Measurements from ENCODE around the gene SLC44A4.

SLC44A4 gene

GRCh38 chr6:31900917-31901414 lies 22.2 kb upstream of the SLC44A4 start:
- DNase-seq = no peak

DNA sequence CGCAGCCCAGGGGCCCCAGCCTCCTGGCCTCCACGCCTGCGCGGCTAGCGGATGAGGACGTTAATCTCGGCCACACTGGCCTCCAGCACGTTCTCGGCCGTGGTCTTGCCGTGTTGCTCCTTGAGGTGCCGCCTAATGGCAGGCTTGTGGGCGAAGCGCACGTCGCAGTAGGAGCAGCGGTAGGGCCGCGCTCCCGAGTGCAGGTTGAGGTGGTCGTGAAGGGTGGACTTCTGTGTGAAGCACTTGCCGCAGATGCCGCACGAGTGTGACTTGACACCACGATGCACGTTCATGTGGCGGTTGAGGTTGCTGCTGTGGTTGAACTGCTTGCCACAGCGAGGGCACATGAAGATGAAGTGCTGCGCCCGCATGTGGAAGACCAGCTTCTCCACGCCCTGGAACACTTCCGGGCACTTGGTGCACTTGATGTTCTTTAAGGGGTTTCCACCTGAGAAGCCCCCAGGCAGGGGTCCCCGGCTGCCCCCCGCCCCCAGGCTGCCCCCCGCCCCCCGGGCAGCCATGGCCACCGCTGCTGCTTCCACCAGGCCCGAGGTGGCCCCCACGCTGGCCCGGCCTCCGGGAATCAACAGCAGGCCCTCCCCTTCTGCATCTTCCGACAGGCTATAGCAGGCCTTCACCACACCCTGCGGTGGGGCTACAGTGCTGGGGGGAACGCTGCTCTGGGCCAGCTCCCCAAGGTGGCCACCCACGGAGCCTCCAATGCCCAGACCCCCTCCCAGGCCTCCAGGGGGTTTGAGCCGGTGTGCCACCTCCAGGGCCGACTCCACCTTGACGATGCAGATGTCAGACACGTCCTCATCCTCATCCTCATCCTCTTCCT lies 21.3 kb upstream of the SLC44A4 start:
- no peak for DNase-seq

- no peak for DNase-seq
These were observed 20.4 kb upstream of the SLC44A4 start for GRCh38 chr6:31899215-31899614.

DNA sequence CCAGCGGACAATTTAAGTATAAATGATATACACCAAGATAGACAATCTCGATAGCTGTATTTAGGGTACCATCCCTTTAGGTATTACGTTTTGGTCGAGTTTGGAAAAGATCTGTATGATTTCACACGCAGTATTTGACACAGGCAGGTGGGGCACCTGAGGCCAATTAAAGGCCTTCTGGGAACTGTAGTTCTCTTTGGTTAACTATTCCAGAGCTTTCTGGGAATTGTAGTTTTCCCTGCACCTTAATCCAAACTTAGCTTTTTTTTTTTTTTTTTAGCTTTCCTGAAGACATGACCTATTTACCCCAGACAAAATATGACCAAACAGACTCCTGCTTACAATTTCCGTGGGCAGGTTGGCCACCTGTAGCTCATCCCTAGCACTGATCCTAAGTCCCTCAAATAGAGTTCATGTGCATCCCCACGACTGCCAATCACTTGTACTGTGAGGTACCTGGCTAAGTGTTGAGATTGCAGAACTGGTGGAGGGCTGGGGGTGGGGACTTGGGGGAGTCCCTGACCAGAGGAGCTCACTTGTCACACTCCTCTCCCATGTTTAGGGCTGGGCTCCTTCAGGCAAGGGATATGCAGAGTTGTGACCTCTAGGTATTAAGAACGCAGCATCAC lies 19.7 kb upstream of the SLC44A4 start:
- peak in 1 of 2 donors; percentile 4 for DNase-seq

DNA sequence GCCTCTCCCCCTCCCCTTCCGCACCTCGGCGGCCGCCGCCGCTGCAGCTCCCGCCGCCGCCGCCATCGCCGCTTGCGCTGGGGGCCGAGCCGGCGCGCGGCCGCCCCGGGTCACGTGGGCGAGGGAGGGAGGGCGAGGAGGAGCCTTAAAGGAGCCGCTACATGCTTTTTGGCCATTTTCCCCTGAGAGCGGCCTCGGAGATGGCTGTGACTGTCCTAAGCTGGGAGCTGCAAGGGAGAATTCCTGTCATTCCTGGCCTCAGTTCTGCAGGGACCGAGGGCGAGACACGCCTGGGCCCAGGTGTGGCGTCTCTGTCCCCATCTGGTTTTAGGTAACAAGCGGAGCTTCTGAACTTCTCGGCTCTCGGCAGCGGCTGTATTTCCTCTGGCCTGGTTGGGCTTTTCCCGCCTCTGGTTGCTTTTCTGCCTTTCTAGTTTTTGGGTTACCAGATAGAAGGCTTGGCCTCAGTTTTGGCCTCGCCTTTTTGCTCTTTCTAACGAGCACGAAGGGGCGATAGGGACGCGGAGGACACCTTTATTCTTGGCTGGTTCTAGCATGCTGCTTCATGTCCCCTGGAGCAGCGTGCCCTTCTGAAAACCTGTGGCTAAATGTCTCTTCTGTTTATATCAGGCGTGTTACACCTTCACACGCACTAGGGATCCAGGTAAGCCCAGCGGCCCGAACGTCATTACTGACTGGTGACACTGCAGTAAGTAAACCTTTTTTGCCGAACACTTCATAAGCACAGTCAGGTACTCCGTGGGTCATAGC lies 19.0 kb upstream of the SLC44A4 start, which contains the start of gene EHMT2:
Gene EHMT2, minus strand, starts transcription at position 87 of the 771 bp plus-strand sequence. Its CDS starts 21 bp downstream, at position 66.
- DNase-seq = peak; percentile 80 to 83

- DNase-seq = no peak
These were observed 18.2 kb upstream of the SLC44A4 start for GRCh38 chr6:31896856-31897611.

DNA sequence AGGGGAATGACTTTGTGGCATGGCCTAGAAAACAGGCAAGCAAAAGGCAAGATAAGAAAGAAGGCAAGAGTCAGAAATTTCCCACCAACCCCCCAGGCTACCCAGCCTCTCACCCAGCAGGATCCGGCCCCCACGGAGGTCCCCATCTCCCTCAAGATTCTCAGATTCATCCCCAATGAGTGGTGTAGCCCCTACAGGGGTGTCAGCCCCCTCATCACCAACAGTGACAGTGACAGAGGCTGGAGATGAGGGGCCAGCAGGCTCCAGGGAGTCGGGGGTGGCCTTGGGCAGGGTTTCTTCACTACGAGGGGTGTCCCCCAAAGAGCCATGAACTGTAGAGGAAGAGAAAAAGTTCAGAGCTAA lies 17.7 kb upstream of the SLC44A4 start:
- no peak for DNase-seq

DNA sequence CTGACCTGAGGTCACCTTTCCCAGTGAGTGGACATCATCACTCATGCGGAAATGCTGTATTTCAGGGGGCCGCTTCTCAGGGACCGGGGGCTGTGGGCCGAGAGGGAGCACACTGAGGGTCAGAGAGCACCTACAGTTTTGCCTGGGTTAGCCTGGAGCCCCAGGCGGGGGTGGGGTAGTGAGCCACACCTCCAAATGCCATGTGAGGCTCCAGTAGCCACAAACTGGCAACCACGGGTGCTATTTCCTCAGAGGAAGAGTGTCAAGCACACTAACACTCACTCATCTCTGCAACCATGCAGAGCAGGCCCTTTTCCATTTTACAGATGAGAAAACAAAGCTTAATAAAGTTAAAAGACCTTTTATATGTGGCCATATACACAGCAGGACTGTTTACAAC lies 14.0 kb upstream of the SLC44A4 start:
- no peak for DNase-seq

DNA sequence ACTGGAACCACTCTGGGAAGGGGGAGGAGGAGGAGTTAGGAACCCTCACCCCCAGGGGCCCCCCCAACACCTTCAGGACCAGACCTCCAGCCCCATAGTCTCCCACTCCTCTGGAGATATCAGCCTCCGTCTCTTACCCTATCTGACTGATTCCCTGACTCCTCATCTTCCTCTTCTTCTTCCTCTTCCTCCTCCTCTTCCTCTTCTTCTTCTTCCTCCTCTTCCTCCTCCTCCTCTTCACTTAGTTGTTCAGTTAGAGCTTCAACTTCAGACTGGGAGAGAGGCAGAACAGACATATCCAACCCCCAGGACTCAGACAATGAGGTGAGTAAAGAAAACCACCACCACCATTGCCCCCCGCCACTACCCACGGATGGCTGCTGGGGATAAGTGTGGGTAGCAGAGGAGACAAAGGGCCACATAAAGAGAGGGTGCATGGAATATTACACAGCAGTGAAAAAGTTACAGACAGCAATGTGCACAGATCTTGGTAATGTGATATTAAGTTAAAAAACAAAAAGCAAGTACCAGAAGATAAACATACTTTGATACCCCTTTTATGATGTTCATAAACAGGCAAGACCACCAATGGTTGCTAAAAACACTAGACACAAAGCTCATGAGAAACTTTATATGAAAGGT lies 10.7 kb upstream of the SLC44A4 start:
- DNase-seq = no peak

- DNase-seq = peak; percentile 52 to 62
These were observed 9.8 kb upstream of the SLC44A4 start for GRCh38 chr6:31888276-31889258.

DNA sequence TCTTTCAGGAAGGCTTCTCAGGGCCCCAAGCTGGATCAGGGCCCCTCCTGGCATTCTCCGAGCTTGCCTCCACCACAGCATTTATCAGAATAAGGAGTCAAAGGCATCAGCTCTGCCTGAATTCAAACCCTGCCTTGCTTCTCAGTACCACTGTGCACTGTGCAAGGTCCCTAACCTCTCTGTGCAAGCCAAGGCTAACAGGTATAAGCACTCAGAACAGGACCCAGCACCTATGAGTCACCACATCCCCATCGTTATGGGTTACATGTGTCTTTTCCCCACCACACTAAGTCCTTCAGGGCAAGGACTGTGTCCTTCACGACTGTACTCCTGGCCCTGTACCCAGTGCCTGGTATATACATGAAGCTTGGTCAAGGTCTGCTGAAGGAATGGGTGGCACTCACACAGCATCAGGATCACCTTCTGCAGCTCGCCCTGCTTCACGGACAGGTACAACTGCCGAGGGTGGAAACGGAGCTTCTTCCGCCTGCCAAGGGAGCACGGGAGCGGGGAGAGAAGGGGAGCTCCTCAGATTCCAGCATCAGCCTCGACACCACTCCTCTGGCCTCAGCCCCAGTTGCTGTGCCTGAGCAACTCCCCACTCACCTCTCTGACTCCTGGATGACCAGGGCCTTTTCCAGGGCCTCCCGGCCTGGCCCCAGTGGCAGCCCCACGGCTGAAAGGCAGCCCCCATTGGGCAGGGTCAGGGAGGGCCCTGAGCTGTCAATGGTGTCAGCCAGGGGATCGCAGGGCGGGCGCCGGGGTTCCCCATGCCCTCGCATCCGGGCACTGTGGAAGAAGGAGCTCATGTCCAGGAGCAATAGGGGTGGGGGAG lies 8.6 kb upstream of the SLC44A4 start:
- no peak for DNase-seq

DNA sequence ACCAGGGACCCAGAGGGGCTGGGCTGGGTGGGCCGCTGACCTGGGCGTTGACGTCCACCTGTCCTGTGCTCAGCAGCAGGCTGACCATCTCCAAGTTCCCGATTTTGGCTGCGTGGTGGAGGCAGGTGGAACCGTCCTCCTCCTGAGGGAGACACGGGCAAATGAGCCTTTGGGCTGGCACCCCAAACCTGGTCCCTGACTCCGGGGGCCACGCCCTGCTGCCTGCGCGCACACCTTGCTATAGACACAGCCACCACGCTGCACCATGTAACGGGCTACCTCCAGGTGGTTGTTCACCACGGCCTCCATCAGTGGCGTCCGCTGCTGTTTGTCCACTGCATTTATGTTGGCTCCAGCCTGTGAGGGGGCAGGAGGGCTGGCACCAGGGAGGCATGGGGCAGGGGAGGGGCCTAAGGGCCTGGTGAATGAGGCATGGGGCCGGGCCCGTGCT lies 7.8 kb upstream of the SLC44A4 start:
- DNase-seq = no peak

- no peak for DNase-seq
These were observed 5.8 kb upstream of the SLC44A4 start for GRCh38 chr6:31884528-31885035.

DNA sequence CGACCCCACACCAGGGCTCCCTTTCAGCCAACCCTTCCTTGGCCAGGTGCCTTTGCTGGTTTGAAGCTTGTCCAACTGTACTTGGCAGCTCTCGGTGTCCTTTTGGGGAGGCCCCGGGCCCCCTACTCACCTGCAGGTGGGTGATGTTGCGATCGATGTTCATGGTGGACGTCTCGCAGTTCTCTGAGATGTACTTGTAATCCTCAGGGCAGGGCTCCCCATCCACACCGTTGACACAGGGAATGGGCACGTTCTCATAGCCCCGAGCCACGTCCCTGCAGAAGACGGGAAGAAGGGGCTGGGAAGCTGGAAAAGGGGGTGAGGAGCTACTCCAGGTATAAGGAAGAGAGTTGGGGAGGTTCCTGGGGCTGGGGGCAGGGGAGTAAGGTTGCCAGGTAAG lies 4.9 kb upstream of the SLC44A4 start:
- no peak for DNase-seq

DNA sequence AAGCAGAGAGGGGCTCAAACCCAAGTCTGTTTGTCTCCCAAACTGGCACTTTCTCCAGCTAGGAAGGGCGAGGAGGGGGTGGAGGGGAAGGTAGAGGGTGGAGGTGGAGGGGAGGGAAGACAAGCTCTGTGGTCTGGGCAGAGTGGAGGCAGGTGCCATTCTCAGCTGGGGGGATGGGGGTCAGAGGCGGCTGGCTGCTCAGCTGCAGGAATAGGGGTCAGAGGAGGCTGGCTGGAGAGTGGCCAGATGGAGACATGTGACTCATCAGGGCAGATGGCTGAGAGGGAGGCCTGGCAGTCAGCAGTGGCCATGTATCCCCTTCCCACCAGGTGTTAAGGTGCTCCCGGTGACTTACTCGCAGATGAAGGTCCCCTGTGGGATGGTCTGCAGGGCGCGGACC lies 3.5 kb upstream of the SLC44A4 start:
- no peak for DNase-seq

- no peak for DNase-seq
These were observed 2.5 kb upstream of the SLC44A4 start for GRCh38 chr6:31881136-31881859.

- no peak for DNase-seq
These were observed 1.8 kb upstream of the SLC44A4 start for GRCh38 chr6:31880616-31881015.

- no peak for DNase-seq
These were observed 1.1 kb upstream of the SLC44A4 start for GRCh38 chr6:31879901-31880300.

DNA sequence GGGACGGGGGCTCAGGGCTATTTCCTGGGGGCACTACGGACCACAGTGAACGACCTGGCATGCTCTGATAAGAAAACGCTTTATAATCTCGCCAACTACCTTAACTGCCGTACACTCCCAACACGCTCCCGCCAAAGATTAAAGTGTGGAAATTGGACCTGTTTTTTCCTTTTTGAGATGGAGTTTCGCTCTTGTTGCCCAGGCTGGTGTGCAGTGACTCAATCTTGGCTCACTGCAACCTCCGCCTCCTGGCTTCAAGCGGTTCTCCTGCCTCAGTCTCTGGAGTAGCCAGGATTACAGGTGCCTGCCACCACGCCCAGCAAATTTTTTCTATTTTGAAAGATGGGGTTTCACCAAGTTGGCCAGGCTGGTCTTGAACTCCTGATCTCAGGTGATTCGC lies 346 bp upstream of the SLC44A4 start:
- DNase-seq = no peak
